HUES64 (cell line): ENCODE data around the gene DZIP1.

Experiments used
- H3K27ac ChIP-seq: 2 replicates; pipeline ENCODE4 v1.7.0; 2013; ENCODE audit warnings: low read depth, low read length, inconsistent platforms
- H3K27me3 ChIP-seq: 2 replicates; pipeline ENCODE4 v1.6.1; 2013; ENCODE audit warnings: mild to moderate bottlenecking, low read length; ENCODE audit not compliant: insufficient read depth
- H3K36me3 ChIP-seq: 2 replicates; pipeline ENCODE4 v1.6.1; 2013; ENCODE audit warnings: mild to moderate bottlenecking, low read length; ENCODE audit not compliant: insufficient read depth
- H3K4me1 ChIP-seq: 2 replicates; pipeline ENCODE4 v1.6.1; 2013; ENCODE audit warnings: mild to moderate bottlenecking, low read length, moderate library complexity; ENCODE audit not compliant: insufficient read depth
- H3K4me3 ChIP-seq: 2 replicates; pipeline ENCODE4 v1.5.1; 2013; ENCODE audit warnings: mild to moderate bottlenecking, low read length, moderate library complexity
- H3K9ac ChIP-seq: 2 replicates; pipeline ENCODE4 v1.6.1; 2013; ENCODE audit warnings: mild to moderate bottlenecking, low read depth, low read length
- H3K9me3 ChIP-seq: 2 replicates; pipeline ENCODE4 v1.6.1; 2013; ENCODE audit warnings: low read depth, low read length; ENCODE audit not compliant: insufficient read depth
- WGBS: fragments of 150-250, 120-280 bp; methylation state at CpG from one replicate; pipeline ENCODE4 v1.1.7; 2013; ENCODE audit warnings: missing lambda C conversion rate; 5-methylcytosine and 5-hydroxymethylcytosine counted together

DZIP1 gene

DNA sequence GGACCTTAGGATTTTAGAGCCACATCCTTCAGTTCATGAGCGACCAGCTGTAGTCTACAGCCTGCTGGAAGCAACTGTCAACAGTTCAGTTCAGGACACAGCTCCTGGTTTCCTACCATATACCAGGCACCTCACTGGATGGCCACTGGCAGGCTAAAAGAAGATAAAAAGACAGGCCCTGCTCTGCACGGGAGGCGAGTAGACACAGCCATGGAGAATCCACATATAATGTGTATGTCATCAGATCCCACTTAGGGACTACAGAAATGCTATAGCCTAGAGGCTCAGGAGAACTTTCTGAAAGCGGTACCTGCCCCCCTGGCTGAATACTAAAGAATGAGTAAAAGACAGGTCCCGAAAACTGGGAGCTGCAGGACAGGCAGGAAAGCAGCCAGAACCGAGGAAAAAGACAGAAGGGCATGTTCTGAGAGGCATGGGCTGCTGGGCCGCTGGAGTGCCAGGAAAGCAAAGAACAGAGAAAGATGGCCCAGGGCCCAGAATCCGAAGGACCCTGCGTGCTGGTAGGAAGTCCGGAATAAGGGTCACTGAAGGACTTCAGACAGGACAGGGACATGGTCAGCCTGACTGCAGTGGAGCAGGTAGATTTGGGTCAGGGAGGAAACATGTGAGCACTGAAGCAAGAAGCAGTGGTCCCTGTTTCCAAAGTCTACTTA, 23.5 kb downstream of the DZIP1 start:
- Histone ChIP-seq H3K9ac (no peak overlapping the region), H3K27ac (no peak overlapping the region), H3K4me1 (no peaks in the 10 kb centered on the region), H3K27me3 (no peaks in the 10 kb centered on the region), H3K4me3 (no peak overlapping the region), H3K9me3 (no peaks in the 10 kb centered on the region), H3K36me3 (peaks cover 80% of the 10 kb centered on the region)
- WGBS, result 94% methylated on average over 10 of the region's 10 CpGs

DNA sequence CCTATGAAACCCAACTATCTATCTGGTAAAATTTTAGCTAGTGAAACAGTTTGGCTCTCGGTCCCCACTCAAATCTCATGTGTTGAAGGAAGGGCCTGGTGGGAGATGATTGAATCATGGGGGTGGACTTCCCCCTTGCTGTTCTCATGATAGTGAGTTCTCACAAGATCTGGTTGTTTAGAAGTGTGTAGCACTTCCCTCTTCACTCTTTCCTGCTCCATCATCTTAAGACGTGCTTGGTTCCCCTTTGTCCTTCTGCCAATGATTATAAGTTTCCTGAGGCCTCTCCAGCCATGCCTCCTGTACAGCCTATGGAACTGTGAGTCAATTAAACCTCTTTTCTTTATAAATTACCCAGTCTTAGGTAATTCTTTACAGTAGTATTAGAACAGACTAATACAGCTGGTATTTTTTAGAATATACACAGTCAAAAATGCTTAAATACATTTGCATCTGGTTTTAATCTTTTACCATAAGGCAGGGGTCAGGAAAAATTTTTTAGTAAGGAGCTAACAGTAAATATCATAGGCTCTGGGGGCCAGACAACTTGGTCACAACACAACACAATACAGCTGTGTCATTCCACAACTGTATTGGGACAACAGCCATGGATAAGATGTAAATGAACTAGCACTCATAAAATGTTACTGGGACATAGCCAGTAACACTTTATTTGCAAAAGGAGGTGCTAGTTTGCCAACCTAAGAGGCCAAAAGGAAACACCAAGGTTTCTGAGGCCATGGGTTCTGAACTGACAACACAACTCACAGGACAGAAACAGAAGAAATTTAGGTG, 24.3 kb downstream of the DZIP1 start:
- no peaks in the 10 kb centered on the region for H3K27me3 ChIP-seq
- H3K9me3 ChIP-seq, result no peaks in the 10 kb centered on the region
- no peak overlapping the region for H3K4me3 ChIP-seq
- 90% methylated on average over 2 of the region's 2 CpGs for WGBS
- no peaks in the 10 kb centered on the region for H3K4me1 ChIP-seq
- no peak overlapping the region for H3K27ac ChIP-seq
- no peak overlapping the region for H3K9ac ChIP-seq
- H3K36me3 ChIP-seq, result peaks cover 81% of the 10 kb centered on the region

DNA sequence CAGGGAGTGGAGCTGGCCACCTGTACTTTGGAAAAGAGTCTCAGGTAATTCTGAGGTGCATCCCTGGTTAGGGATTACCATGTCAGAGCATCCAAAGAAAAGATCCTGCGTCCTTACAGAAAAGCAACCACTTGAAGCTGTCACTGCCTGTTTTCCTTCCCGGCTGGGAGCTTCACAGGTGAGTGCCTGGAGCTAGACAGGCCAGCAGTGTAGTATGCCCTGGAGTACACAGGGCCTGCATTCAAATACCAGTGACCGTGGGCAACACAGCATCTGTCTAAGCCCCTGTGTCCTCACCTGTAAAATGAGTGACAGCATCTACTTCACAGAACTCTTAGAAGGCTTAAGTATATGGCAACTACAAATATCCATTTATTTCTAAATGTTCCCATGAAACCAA, 29.0 kb downstream of the DZIP1 start:
- Histone ChIP-seq H3K36me3 (peaks cover 80% of the 10 kb centered on the region), H3K4me3 (no peak overlapping the region), H3K27me3 (no peaks in the 10 kb centered on the region), H3K27ac (no peak overlapping the region), H3K9ac (no peak overlapping the region), H3K4me1 (no peaks in the 10 kb centered on the region), H3K9me3 (no peaks in the 10 kb centered on the region)
- WGBS, result 93% methylated on average over 3 of the region's 3 CpGs

DNA sequence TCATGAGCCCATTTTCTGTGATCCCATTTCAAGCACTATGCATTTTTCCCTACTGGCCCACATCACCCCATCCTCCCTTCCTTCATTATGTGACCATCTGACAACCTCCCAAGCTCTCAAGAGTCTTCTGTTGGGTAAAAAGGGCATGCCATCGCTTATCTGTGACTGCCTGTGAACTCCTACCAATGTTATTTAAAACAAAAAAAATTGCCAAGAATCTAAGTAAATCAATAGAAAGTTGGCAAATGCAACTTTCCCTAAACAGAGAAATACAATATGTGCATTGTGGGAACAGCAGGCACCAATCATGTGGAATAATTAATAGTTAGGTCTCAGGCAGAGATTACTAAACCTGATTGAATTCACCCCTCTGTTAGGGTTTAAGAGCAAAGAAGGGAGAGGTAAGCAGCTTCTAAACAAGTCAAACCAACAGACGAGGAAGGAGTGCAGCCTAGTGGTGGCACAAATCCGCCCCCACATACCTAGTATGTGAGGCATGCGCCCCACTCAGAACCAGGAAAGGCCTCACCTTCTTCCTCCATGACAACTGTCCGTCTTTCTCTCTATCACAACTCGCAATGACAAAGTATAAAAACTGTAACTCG, 29.8 kb downstream of the DZIP1 start:
- no peaks in the 10 kb centered on the region for H3K4me1 ChIP-seq

DNA sequence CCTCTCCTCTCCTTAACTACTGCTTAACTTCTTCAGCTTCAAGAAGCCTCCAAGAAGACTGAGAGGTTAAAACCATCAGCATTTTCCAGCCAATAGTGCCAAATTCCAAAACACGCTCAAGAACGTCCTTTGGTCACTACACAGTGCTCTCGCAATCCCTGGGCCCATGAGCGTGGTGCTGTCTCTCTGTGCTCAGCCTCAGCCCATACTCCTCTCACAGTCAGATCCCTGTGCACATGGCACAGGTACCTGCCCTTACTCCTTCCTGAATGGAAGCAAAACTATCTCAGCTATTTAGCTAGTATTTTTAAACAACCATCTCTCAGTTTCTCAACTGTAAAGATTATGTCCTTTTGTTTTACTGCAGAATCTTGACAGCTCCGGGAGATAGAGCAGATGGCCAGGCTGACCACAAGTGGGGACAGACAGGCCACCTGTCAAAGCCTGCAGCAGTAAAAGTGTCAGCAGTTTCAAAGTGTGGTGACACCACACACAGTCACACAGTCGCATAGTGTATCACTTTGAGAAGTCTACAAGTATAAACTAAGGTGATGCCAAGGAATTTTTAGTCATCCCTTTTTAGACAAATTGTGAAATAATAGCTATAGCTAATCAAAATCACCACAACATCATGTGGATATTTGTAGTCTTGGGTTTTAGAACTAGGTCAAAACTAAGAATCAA, 35.7 kb downstream of the DZIP1 start:
- peaks cover 80% of the 10 kb centered on the region for H3K36me3 ChIP-seq
- H3K4me3 ChIP-seq, result no peak overlapping the region
- no peaks in the 10 kb centered on the region for H3K27me3 ChIP-seq
- no peak overlapping the region for H3K27ac ChIP-seq
- no peaks in the 10 kb centered on the region for H3K9me3 ChIP-seq
- no peaks in the 10 kb centered on the region for H3K4me1 ChIP-seq
- H3K9ac ChIP-seq, result no peak overlapping the region
- WGBS, result 94% methylated on average over 6 of the region's 6 CpGs

More for the DNA sequence above, 29.8 kb downstream of the DZIP1 start:
- H3K9me3 ChIP-seq, result no peaks in the 10 kb centered on the region
- no peak overlapping the region for H3K27ac ChIP-seq
- 93% methylated on average over 7 of the region's 7 CpGs for WGBS
- H3K9ac ChIP-seq, result no peak overlapping the region
- no peaks in the 10 kb centered on the region for H3K27me3 ChIP-seq
- peaks cover 80% of the 10 kb centered on the region for H3K36me3 ChIP-seq
- no peak overlapping the region for H3K4me3 ChIP-seq

DNA sequence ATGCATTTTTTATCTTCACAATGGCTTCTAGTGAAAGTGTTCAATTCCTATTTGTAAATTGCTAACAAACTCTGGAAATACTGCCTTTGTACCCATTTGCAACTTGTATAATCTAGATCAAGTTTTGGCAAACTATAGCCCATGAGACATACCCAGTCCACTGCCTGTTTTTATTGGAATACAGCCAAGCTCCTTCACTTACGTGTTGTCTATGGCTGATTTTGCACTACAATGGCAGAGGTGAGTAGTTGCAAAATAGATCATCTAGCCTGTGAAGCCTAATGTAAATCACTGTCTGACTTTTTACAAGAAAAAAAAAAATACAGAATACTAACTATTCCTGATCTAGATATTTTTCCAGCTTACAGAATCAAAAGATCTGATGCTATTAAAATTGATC, 37.1 kb downstream of the DZIP1 start:
- H3K4me1 ChIP-seq, result no peaks in the 10 kb centered on the region
- peaks cover 76% of the 10 kb centered on the region for H3K36me3 ChIP-seq
- H3K27ac ChIP-seq, result no peak overlapping the region
- H3K4me3 ChIP-seq, result no peak overlapping the region
- H3K27me3 ChIP-seq, result no peaks in the 10 kb centered on the region
- H3K9ac ChIP-seq, result no peak overlapping the region
- no peaks in the 10 kb centered on the region for H3K9me3 ChIP-seq
- 75% methylated on average over 1 of the region's 1 CpG for WGBS

DNA sequence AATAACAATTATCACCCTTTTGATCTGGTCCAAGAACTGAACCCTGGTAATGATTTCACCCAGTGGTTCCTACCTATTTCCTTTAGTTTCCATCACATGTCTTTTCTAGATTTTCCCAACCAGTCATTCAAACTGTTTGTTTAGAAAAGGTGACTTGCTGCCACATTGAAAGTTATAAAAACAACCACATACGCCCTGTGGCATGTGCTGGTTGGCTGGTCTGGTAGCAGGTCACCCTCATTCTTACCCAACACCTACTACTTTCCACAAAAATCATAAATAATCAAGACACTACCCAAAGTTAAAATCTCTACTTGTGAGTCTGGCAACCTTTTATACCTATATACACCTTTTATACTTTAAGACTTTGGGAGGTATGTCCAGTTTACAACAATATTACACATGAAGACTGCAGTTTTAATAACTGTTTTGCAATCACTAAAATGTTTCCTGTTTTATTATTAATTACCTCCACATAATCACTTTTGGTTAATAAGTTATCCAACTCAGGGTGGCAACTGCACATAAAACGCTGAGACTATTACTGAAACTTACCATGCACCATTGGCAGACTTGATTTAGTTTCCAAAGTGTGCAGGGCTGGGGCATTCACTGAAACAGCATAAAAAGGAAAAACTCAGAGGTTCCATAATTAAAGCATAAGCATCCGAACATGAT, 38.9 kb downstream of the DZIP1 start:
- Histone ChIP-seq H3K36me3 (peaks cover 68% of the 10 kb centered on the region), H3K4me1 (no peaks in the 10 kb centered on the region), H3K27ac (no peak overlapping the region), H3K4me3 (no peak overlapping the region), H3K9ac (no peak overlapping the region), H3K27me3 (no peaks in the 10 kb centered on the region), H3K9me3 (no peaks in the 10 kb centered on the region)
- 94% methylated on average over 3 of the region's 3 CpGs for WGBS

DNA sequence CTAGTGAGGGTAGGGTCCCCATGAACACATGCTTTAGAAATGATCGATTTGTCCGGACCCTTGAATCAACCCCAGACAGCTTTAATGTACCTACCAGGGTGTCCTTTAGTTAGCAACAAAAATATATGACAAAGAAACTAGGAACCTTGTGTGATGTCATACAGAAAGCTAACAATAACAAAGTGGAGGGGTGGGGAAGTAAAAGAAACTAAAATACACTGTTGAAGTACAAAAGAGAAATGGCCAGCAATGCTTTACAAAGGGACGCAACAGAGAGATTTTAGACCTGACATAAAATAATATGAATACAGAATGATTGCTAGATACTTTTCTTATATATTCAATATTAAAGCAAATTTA, 40.0 kb downstream of the DZIP1 start:
- no peak overlapping the region for H3K9ac ChIP-seq
- WGBS, result 100% methylated on average over 2 of the region's 3 CpGs
- H3K9me3 ChIP-seq, result no peaks in the 10 kb centered on the region

DNA sequence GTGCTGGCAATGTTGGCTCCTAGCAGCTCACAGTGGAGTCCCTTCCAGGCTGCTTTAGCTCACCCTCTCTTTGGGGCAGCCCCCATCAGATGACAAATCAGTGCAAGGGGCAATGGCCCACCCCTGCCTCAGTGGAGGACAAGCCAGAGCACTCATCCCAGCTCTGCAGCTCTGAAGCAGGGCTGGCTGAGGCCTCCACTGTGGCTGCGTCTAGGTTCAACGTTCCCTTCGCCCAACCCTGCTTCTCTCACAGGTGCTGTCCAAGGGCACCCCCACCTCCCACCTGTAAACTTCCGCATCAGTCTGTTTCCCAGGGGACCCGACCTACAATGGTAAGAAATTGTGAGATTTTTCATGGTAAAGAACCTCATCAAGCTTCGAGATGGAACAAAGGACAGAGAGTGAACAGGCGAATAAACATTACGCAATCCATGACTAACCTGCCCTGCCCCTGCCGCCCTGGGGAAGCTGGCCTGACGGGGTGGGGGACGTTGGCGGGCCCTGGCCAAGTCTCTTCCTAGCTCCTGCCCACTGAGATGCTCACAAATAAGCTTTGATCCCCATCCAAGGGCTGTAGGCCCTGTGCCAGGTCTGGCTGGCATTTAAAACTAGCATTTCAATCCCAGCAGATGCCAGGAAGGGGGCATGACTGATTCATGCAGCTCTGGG, 40.5 kb downstream of the DZIP1 start:
- no peaks in the 10 kb centered on the region for H3K27me3 ChIP-seq
- peaks cover 64% of the 10 kb centered on the region for H3K36me3 ChIP-seq
- WGBS, result 94% methylated on average over 12 of the region's 12 CpGs
- H3K9ac ChIP-seq, result no peak overlapping the region
- H3K4me1 ChIP-seq, result no peaks in the 10 kb centered on the region
- no peak overlapping the region for H3K27ac ChIP-seq
- no peak overlapping the region for H3K4me3 ChIP-seq
- H3K9me3 ChIP-seq, result no peaks in the 10 kb centered on the region

More for the DNA sequence above, 40.0 kb downstream of the DZIP1 start:
- H3K27me3 ChIP-seq, result no peaks in the 10 kb centered on the region
- no peaks in the 10 kb centered on the region for H3K4me1 ChIP-seq
- peaks cover 63% of the 10 kb centered on the region for H3K36me3 ChIP-seq
- no peak overlapping the region for H3K27ac ChIP-seq
- no peak overlapping the region for H3K4me3 ChIP-seq

DNA sequence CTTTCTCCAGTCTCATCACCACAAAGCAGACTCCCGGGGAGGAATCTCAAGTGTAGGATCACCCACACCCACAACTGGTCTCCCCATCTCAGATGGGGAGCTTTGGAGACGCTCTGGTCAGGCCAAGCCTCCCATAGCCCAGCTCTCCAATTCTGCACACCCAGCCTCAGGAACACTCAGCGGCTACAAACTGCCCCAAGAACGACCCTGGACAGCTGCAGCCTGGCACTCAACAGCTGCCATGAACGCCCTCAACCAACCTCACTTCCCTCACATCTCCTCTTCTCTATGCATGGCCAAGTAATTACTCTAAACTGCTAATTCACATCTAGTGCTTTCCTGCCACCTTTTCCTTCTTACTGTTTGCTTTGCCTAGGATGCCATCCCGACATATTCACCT, 42.6 kb downstream of the DZIP1 start:
- WGBS, result 94% methylated on average over 6 of the region's 6 CpGs

More for the DNA sequence above, 42.6 kb downstream of the DZIP1 start:
- Histone ChIP-seq H3K9ac (no peak overlapping the region), H3K4me3 (no peak overlapping the region), H3K27me3 (no peaks in the 10 kb centered on the region), H3K27ac (no peak overlapping the region), H3K36me3 (peaks cover 68% of the 10 kb centered on the region), H3K9me3 (no peaks in the 10 kb centered on the region), H3K4me1 (no peaks in the 10 kb centered on the region)
